Epidermal melanocyte (primary cell): ENCODE measurements around the gene RTP5.
"Not testable (repeated sequence)": the region's sequence is repeated elsewhere in the genome, so short reads cannot be mapped to it uniquely, and the experiment has no call there.

Experiments
- DNase-seq: peaks from one replicate; pipeline ENCODE4 v3.0.0; 2011; ENCODE audit warnings: low spot score; ENCODE audit not compliant: insufficient read length

Gene RTP5

GRCh38 chr2:241869087-241869961 is at the start of gene RTP5:
Gene RTP5 (plus strand): TSS chr2:241869729. CDS start chr2:241869757, 28 bp downstream.
- DNase-seq, result no peak

DNA sequence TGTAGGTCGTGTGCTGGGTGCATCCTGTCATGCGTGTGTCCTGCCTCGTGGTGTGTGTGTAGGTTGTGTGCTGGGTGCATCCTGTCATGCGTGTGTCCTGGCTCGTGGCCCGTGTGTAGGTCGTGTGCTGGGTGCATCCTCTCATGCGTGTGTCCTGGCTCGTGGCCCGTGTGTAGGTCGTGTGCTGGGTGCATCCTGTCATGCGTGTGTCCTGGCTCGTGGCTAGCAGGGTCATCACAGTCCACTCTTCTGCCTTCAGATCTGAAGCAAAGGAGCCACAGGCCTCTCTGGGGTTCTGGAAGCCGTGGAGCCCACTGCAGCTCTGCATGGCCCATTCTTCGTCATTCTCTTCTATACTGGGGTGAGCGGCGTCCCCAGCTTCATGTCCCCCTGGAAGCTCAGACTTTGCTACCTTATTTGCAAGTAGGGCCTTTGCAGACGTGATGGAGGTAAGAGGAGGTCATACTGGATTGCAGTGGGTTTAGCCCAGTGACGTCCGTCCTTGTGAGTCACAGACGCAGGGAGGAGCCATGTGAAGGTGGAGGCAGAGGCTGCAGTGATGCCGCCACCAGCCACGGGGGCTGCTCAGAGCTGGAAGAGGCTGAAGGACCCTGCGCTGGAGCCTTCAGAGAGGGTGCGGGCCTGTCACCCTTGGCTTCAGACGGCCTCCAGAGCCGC is 49.4 kb upstream of the RTP5 start:
- not testable (repeated sequence) for DNase-seq

GRCh38 chr2:241820625-241821384 is 48.7 kb upstream of the RTP5 start:
- peak; percentile 4 for DNase-seq

DNA sequence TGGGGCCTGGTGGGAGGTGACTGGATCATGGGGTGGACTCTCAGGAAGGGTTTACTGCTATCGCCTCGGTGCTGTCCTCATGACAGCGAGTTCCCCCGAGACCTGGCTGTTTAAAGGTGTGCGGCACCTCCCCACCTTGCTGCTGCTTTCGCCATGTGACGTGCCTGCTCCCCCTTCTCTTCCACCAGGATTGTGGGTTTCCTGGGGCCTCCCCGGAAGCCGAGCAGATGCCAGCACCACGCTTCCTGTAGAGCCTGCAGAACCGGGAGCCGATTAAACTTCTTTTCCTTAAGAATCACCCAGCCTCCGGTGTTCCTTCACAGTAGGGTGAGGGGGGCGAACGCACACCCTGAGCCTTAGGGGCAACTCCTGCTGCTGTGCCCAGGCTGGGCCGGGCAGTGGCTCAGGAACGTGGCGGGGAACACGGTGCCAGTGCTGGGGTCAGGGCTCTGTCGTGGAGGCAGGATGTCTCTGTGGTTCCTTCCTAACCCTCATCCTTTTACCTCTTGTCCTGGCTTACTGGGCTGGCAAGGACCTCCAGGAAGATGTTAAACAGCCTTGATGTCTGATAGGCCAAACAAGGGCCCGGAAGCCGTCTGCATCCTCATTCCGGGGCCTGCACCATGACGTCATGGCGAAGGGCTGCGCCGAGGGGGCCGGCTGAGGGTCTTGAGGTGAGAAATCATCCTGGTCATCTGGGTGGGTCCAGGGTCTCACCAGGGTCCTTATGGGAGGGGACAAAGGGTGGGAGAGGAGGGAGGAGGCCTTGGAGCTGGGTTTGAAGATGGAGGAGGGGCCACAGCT is 47.9 kb upstream of the RTP5 start:
- DNase-seq, result peak; percentile 6

DNA sequence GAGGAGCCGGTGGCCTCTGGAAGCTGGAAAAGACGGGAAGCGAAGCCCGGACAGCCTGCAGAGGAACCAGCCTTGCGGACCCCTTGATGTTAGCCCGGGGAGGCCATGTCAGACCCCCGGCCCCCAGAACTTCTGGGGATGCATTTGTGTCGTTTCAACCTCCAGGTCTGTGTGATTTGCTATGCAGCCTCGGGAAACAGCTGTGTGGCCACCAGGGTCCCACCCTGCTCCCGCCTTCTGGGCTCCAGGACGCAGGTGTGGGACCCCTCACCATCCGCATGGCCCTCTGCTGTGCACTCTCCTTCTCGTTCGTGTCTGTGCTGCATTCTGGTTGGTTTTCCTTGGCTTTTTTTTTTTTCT is 47.3 kb upstream of the RTP5 start:
- no peak for DNase-seq

- DNase-seq, result peak; percentile 5
Observed at GRCh38 chr2:241823531-241824437, 45.7 kb upstream of the RTP5 start.

DNA sequence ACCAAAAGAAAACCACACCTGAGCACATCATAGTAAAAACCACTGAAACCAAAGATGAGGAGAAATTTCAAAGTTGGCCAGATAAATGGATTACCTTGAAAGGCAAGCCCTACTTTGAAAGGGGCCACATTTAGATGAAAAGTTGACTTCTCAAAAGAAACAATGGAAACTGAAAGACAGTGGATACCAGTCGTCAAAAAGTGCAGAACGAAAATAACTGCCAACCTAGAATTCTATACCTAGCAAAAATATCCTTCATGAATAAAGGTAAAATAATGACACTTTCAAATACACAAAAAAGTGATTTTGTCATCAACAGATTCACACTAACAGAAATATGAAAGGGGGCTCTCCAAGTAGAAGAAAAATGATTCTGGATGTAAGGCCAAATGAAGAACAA is 42.1 kb upstream of the RTP5 start:
- DNase-seq, result no peak

GRCh38 chr2:241833101-241833663 is 36.3 kb upstream of the RTP5 start:
- peak; percentile 16 for DNase-seq

GRCh38 chr2:241833756-241834526 is 35.6 kb upstream of the RTP5 start:
- peak; percentile 8 for DNase-seq

GRCh38 chr2:241834527-241835210 is 34.9 kb upstream of the RTP5 start:
- peak; percentile 4 for DNase-seq

DNA sequence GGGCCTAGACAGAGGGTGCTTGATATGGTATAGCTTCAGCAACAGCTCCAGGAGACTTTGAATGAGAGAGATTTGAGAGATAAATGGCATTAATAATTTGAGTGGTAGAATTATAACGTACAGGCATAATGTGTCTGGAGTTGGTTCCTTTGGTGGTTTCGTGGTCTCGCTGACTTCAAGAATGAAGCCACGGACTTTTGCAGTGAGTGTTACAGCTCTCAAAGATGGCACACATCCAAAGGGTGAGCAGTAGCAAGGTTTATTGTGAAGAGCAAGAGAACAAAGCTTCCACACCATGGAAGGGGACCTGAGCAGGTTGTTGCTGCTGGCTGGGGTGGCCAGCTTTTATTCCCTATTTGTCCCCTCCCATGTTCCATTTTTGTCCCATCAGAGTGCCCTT is 33.9 kb upstream of the RTP5 start:
- no peak for DNase-seq

GRCh38 chr2:241836292-241836691 is 33.2 kb upstream of the RTP5 start:
- DNase-seq, result no peak

- peak; percentile 7 for DNase-seq
Observed at GRCh38 chr2:241837197-241837965, 32.1 kb upstream of the RTP5 start.

DNA sequence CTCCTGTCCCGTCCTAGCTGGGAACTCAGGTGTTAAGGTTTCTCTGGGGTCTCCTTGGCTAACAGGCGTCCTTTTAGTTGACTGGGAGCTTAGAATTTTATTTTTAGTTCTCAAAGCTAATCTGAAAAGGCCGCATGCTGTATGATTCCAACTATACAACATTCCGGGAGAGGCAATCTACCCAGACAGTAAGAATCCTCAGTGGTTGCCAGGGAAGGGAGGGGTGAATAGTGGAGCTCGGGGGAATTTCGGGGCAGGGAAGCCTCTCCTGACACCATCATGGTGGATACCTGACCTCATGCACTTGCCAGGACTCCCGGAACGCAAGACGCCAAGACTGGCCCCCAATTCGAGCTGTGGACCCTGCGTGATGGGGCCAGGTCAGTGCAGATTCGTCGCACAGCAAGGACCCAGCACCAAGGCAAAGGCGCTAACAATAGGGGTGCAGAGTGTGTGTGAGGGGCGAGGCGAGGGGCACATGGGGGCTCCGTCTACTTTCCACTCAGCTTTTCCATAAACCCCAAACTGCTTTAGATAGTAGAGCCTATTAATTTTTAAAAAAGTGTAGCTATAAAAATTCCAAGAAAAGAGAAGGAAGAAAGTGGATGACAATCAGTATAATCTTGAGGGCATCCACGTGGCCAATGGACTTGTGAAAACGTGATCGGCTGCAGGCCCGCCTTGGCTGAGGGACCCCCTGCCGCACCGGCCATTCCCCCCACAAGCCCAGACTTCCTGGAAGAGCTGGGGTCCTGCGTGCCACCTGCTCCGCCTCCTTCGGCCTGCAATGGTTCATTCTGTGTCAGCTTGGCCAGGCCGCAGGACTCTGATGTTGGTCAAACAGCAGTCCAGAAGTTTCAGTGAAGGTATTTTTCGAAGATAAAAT is 28.1 kb upstream of the RTP5 start:
- peak; percentile 12 for DNase-seq

DNA sequence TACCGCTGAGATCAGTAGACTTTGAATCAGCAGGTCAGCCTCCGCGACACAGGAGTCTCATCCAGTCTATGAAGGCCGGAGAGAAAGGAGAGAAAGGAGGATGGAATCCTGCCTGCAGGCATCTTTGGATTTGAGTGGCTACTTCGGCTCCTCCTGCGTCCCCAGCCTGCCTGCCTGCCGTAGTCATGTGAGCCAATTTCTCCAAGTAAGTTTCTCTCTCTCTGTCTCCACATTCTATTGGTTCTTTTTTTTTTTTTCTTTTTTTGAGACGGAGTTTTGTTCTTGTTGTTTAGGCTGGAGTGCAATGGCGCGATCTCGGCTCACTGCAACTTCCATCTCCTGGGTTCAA is 27.5 kb upstream of the RTP5 start:
- peak; percentile 17 for DNase-seq

DNA sequence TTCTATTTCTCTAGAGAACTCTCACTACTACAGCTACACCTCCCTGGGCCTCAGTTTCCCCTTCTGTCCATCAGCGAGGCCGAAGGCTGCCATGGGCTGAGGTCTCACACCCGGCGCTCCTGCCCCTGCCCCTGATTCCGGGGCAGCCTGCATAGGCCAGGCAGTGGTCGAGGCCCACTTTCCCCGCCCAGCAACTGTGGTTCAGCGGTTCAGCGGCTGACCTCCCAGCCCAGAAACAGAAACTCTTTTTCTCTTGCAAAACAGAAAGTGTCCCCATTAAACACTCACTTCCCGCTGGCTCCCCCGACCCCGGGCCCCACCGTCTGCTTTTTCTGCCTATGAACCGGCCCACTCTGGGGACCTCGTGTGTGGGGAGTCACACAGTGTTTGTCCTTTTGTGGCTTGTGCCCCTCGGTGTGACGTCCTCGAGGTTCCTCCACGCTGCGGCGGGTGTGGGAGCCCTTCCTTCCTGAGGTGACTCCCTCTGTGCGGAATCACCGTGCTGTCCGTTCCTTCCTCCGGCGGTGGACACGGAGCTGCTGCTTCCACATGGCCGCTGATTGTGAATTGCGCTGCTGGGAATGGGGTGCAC is 26.8 kb upstream of the RTP5 start:
- DNase-seq, result no peak
